HG03103 (cell line): ENCODE results near the gene DDX4.

ENCODE experiments used
- ATAC-seq: cut with Tn5 transposase; IDR thresholded peaks from one replicate; pipeline ENCODE4 v1.9.1; 2021; ENCODE audit warnings: low read depth; ENCODE audit not compliant: unreplicated experiment

The DDX4 gene

DNA sequence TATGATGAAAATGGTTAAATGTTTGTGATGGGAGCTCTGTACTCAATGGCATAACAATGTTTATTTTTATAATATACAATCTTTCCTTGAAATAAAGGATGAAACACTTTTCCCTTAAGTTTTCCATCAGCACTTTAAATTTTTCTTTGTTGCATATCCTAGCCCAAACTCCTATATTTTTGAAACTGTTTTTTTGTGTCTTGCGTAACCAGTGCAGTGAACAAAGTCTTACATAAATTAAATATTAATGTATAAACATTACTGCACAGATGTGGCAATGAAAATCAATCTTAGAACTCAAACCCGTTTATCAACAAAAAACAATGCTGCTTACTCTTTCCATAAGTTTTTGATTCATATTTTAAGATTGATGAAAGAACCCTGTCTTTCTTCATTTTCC, 79.2 kb downstream of the DDX4 start:
- ATAC-seq = no peak

GRCh38 chr5:55820488-55820887, 82.6 kb downstream of the DDX4 start:
- ATAC-seq = no peak

DNA sequence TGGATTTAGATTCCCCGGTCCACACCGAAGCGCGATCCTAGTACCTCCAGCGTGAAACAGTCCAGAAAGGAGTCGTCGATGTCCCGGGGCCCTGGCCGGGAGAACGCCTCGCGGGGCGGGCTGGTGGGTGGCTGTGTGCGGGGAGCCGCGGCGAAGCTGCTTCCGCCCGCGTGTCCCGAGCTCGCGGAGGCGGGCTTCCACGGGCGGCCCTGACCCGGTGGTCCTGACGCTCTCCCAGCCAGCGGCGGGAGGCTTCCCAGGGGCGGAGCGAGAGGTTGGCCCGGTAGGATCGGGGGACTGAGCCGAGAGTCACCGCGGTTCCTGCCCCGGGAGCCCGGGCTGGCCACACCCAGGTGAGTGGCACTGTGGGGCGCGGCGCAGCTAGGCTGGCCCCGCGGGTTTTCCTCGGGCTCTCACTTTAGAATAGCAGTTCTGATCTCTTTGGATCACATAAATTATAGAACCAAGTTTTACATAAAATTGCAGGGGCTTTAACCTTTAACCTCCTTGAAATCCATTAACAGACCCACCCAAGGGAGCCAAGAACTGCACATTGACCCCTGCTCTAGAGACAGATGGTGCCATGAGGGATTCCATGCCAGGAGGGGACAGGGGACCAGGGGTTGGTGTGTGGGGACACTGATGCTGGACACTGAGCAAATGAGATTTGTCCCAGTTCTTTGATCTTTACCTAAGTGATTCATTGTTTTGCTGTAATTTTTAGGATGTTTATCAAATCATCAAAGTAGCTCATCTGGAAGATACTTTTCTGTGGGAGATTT, 84.1 kb downstream of the DDX4 start:
- ATAC-seq = no peak

DNA sequence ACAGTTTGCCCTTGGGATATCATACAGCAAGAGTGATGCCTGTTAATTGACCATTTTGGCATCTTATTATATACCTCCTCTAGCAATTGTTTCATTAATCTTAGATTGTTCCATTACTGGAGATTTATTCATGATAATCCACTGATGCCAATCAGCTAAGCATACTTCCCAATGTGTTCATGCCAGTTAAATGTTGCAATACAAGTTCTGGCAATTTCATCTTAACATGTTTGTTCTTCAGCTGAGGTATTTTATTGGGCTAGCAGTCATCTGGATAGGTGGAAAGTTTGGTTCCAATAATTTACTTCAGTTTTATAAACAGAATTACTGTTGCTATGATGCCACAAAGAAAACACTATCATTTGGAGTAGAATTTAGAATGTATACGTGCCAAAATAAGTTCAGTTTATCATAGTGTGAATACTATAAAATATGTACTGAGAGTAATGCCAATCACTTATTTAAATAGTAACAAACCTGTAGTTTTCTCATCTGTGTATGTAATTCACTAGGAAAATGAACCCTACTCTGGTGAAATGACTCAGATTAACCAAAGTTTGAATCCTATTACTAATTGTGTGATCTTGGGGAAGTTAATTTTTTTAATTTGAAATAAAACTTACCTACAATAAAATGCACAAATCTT, 85.4 kb downstream of the DDX4 start:
- ATAC-seq = no peak

DNA sequence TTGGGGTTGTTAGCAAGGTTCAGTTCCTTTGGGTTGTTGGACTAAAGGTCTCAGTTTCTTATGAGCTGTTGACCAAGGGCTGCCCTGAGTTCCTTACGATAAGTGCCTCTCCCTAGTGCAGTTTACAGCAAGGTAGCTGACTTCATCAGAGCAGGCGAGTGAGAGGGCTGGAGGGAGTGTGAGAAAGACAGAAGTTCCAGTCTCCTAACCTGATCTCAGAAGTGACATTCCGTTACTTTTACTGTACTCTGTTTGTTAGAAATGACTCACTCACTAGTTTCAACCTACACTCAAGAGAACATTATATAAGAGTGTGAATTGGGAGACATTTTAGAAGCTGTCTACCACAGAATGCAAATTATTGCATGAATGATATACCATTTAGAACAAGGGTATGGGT, 92.1 kb downstream of the DDX4 start:
- no peak for ATAC-seq

- no peak for ATAC-seq
These were observed 94.6 kb downstream of the DDX4 start for GRCh38 chr5:55832446-55832845.

DNA sequence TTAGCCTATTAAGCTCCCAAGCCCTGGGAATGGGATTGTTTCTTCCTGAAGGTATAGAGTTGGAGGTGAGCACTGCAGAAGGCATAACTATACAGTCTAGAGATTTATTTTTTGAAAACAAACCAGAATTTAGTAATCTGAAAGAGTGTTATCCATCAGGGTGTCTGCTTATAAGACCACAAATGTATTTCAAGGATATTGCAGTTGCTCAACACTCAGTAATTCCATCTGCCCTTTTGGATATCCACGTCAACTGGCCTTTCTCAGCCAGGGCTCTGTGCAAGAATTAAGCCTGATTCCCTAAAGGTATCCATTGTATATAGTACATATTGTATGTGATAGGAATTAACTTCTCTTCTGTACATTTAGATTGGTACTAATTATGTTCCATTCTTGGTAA, 98.3 kb downstream of the DDX4 start:
- ATAC-seq = no peak

DNA sequence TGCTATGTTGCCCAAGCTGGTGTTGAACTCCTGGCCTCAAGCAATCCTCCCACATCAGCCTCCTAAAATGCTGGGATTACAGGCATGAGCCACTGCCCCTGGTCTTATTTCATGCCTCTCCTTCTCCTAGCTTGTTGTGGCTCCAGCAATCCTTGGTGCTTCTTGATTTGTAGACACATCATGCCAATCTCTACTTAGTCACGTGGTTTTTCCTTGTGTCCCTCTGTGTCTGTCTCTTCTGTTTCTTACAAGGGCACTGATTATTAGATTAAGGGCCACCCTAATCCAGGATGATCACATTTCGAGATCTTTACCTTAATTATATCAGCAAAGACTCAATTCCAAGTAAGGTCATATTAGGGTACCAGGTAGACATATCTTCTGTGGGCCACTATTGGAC, 104.1 kb downstream of the DDX4 start:
- no peak for ATAC-seq

DNA sequence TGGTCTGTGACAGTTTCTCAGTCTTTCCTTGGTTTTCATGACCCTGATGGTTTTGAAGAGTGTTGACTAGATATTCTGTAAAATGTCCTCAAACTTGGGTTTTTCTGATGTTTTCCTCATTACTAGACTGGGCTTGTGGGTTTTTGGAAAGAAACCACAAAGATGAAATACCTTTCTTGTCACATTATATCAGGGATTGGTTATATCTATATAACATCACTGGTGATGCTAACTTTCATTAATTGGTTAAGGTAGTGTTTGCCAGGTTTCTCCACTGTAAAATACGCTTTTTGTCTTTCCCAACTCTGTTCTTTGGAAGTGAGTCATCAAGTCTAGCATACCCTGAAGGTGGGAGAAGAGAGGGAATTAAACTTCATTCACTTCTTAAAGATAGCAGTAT, 110.0 kb downstream of the DDX4 start:
- no peak for ATAC-seq

GRCh38 chr5:55848783-55849182, 110.9 kb downstream of the DDX4 start:
- no peak for ATAC-seq

GRCh38 chr5:55850839-55851674, 113.2 kb downstream of the DDX4 start, which contains the start of gene IL31RA:
IL31RA (plus strand) TSS chr5:55851357; CDS start chr5:55851571, 214 bp downstream.
- ATAC-seq = no peak

DNA sequence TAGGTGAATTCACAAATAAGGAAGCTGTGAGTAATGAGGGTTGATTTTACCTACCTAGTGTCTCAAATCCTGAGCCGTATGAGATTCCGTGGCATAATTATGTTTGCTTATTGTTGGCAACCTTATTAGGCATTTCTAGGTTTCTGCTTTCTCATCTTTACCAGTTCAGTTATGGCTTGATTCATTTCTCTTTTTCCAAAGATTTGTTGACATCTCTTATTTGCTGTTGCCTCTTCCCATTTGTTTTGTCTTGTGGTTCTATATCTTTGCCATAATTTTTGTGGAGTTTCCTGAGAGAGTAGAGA, 113.8 kb downstream of the DDX4 start:
- no peak for ATAC-seq

- no peak for ATAC-seq
These were observed 114.6 kb downstream of the DDX4 start for GRCh38 chr5:55852503-55852902.

DNA sequence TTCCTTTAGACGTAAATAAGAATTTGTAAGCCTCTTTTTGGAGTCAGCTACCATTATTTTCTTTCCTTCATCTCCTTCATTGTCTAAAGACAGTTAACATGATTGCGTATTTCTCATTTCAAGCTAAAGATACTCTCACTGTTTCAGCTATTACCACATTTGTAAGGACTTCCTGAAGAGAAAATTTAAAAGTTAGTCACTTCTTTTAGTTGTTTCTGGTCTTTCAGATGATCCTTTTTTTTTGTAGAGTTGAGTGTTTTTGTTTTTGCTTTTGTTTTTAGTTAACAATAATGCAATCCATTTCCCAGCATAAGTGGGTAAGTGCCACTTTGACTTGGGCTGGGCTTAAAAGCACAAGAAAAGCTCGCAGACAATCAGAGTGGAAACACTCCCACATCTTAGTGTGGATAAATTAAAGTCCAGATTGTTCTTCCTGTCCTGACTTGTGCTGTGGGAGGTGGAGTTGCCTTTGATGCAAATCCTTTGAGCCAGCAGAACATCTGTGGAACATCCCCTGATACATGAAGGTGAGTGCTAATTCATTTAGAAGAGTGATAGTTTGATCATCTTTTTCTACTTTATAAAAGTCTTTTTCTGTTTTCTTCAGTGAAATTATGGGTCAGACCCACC, 115.3 kb downstream of the DDX4 start:
- no peak for ATAC-seq

DNA sequence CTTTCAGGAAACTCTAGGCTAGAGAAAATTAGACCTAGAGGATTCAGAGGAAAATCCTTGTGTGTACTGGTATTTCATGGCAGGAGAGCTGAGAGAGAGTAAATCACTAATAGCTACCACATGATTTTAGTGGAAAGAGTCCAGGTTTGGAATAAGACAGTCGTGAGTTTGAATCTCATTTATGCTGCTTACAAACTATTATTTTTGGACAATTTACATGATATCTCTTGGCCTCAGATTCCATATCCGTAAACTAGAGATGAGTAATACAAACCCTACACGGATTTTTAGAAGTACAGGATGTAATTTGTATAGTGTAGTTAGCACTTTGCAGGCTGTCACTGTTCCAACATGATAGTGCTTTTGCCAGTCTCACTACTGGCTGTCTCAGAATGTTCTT, 116.0 kb downstream of the DDX4 start:
- ATAC-seq = no peak

DNA sequence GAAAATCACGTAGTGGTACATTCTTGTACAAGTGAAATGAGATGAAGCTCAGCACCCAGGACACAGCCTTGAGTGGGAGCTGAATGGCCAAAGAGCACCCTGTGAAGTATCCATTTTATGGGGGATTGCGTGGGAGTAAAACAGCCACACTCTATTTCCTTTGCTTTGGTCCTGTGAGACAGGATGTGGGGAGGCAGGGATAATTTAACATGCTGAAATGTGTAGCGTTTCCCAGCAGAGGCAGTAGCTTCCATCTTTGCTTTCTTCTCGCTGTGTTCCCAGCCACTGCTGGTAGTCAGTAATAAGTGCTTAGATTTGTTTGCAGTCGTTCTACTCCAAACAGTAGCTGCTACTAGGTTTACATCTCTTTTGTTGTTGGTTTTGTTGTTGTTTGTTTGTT, 117.6 kb downstream of the DDX4 start:
- ATAC-seq = no peak

DNA sequence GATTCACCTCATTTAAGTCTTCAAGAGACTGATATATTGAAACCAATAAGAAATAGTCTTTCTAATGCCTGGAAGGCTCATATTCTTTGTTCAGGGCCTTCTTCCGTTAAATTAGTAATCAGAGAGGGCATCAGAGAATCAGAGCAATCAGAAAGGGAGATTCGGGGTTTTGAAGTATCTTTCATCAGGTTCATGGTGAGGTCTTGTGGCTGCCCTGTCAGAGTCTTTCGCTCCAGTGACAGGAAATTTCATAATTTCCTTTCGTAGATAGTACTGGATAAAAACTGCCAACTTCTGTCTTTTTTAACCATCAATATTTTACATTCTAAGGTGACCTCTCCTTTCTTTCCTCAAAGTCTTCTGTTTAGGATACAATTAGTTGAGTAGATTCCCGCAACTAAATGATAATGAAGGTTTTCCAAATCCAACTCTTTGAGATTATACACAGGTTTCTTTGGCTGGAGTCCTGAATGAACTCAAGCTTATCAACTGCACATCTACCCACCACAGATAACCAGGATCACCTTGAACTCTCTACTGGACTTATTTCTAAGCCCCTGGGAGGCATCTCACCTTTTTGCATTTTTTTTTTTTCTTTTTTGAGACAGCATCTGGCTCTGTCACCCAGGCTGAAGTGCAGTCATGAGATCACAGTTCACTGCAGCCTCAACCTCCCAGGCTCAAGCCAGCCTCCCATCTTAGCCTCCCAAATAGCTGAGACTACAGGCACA, 118.8 kb downstream of the DDX4 start:
- ATAC-seq = no peak

DNA sequence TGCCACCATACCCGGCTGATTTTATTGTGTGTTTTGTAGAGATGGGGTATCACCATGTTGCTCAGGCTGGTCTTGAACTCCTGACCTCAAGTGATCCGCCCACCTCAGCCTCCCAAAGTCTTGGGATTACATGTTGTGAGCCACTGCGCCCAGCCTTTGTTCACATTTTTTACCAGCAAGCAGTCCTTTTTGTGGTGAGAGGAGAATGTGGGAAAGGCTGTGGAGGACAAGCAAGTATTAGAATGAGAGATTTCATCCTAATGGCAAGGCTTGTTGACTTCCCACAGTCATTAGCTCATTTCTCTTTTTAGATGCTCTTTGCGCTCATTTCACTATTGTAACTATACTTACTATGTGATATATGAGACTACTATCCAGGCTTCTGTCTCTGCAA, 119.4 kb downstream of the DDX4 start:
- ATAC-seq = no peak

- ATAC-seq = no peak
These were observed 120.2 kb downstream of the DDX4 start for GRCh38 chr5:55858104-55858503.

- no peak for ATAC-seq
These were observed 122.4 kb downstream of the DDX4 start for GRCh38 chr5:55860288-55860687.
